Measurements from ENCODE around the gene ULBP2.
A peak's percentile ranks its signal among the peaks of the same experiment; 100 is the strongest.

The ULBP2 gene

DNA sequence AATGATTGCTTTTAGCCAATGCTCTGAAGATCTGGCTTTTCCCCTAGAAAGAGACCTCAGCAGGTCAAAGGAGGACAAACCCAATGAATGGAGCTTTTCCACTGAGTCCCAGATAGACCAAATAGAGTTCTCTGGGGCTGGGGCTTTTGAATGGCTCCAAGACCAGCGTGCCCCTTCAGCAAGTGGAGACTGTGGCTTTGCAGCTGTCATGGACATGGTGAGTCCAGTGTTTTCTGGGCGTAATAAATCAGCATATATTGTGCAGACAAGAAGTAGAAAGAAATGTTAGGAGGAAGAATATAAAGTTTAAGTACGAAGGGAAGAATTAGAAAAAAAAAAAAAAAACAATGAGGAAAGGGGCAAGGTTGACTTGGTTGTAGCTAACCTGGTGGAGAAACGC, 50.0 kb downstream of the ULBP2 start:
- H2AFZ ChIP-seq (ENCODE audit: low read length), result no peak overlapping the region
- DNase-seq (ENCODE audit: low spot score), result no peak
- H3K4me2 ChIP-seq (ENCODE audit: insufficient read depth, low read length, poor library complexity, severe bottlenecking), result no peak overlapping the region
- H3K9ac ChIP-seq (ENCODE audit: low read depth, low read length, poor library complexity), result no peak overlapping the region
- peaks cover 1% of the 10 kb centered on the region for H3K79me1 ChIP-seq (ENCODE audit: low read depth, low read length)
- H4K91ac ChIP-seq (ENCODE audit: low read depth, low read length, poor library complexity), result no peak overlapping the region
- H2AK5ac ChIP-seq (ENCODE audit: low read depth, low read length), result no peak overlapping the region
- H3K18ac ChIP-seq (ENCODE audit: low read length), result no peak overlapping the region
- H3K9me3 ChIP-seq (replicated peaks in 1 of 2; ENCODE audit: control insufficient read depth in 2 of 2, insufficient read depth in 1 of 2, low read depth in 1 of 2, low read length in 2 of 2), result peaks cover 11 to 26% of the 10 kb centered on the region in 2 donors
- H3K14ac ChIP-seq (ENCODE audit: low read length), result no peak overlapping the region
- H2BK15ac ChIP-seq (ENCODE audit: low read length), result no peak overlapping the region
- H3K27ac ChIP-seq (replicated peaks; ENCODE audit: low read length), result no peak overlapping the region
- H2BK120ac ChIP-seq (ENCODE audit: low read depth, low read length), result no peak overlapping the region
- H2BK5ac ChIP-seq (ENCODE audit: low read length), result no peak overlapping the region
- WGBS, 2 donors (ENCODE audit: extremely low coverage in 2 of 2, insufficient read length in 2 of 2, insufficient replicate concordance in 1 of 2), result 100% methylated on average over 1 of the region's 4 CpGs
- no peak overlapping the region for H2BK12ac ChIP-seq (ENCODE audit: low read length)
- H3K27me3 ChIP-seq (ENCODE audit: control insufficient read depth in 3 of 3, insufficient read depth in 3 of 3, low read depth in 1 of 3, low read length in 3 of 3), result peaks cover 33 to 76% (median 61%) of the 10 kb centered on the region in 3 experiments
- H3K23ac ChIP-seq (ENCODE audit: low read depth, low read length, poor library complexity), result no peak overlapping the region
- H4K8ac ChIP-seq (ENCODE audit: low read depth, low read length), result no peak overlapping the region
- H3K36me3 ChIP-seq (replicated peaks in 1 of 2; ENCODE audit: control insufficient read depth in 2 of 2, insufficient read depth in 2 of 2, low read length in 2 of 2), result no peaks in the 10 kb centered on the region
- H3K4me3 ChIP-seq (ENCODE audit: low read length in 2 of 2), result no peak overlapping the region
- H3K4me1 ChIP-seq (ENCODE audit: control insufficient read depth in 2 of 2, insufficient read depth in 1 of 2, low read depth in 1 of 2, low read length in 2 of 2), result peaks cover 5 to 10% of the 10 kb centered on the region in 2 donors
- H3K4ac ChIP-seq (ENCODE audit: low read length), result no peak overlapping the region

DNA sequence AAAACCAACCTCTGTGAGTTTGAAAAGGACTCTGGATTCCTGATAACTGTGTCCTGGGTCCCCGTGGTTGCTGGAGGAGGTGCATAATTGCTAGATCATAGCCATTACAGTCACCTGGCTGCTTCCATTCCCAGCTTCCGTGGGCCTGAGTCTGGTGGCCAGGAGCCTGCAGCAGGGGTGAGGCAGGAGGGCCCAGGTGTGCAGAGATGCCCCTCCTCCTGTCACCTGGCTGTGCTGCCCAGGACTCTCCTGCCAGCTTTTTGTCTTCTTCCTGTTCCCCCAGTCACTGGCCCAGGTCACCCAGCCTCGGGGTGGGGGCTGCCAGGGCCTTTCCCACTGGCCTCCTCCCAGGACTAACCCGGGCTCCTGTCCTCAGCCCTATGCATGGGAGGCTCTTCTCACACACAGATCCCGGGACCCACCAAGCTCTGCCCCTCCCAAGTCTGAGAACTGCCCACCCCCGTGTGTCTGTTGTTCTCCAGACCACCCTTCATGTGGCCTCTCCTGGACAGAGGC, 53.5 kb downstream of the ULBP2 start:
- Histone ChIP-seq H3K4me1 (ENCODE audit: control insufficient read depth in 2 of 2, insufficient read depth in 1 of 2, low read depth in 1 of 2, low read length in 2 of 2) (peaks cover 5 to 6% of the 10 kb centered on the region in 2 donors), H2BK120ac (ENCODE audit: low read depth, low read length) (no peak overlapping the region), H3K14ac (ENCODE audit: low read length) (no peak overlapping the region), H3K4me2 (ENCODE audit: insufficient read depth, low read length, poor library complexity, severe bottlenecking) (no peak overlapping the region), H2BK12ac (ENCODE audit: low read length) (no peak overlapping the region), H3K9me3 (replicated peaks in 1 of 2; ENCODE audit: control insufficient read depth in 2 of 2, insufficient read depth in 1 of 2, low read depth in 1 of 2, low read length in 2 of 2) (peaks cover 0 to 8% of the 10 kb centered on the region in 2 donors), H2BK15ac (ENCODE audit: low read length) (no peak overlapping the region), H3K9ac (ENCODE audit: low read depth, low read length, poor library complexity) (no peak overlapping the region), H3K79me1 (ENCODE audit: low read depth, low read length) (peaks cover 1% of the 10 kb centered on the region), H3K27ac (replicated peaks; ENCODE audit: low read length) (no peak overlapping the region), H3K36me3 (replicated peaks in 1 of 2; ENCODE audit: control insufficient read depth in 2 of 2, insufficient read depth in 2 of 2, low read length in 2 of 2) (peaks cover 3 to 13% of the 10 kb centered on the region in 2 donors), H3K23ac (ENCODE audit: low read depth, low read length, poor library complexity) (peak overlapping the region; percentile 65), H3K18ac (ENCODE audit: low read length) (no peak overlapping the region), H4K8ac (ENCODE audit: low read depth, low read length) (no peak overlapping the region), H2AFZ (ENCODE audit: low read length) (no peak overlapping the region), H3K27me3 (ENCODE audit: control insufficient read depth in 3 of 3, insufficient read depth in 3 of 3, low read depth in 1 of 3, low read length in 3 of 3) (peaks cover 13 to 42% (median 31%) of the 10 kb centered on the region in 3 experiments), H3K4ac (ENCODE audit: low read length) (no peak overlapping the region), H2BK5ac (ENCODE audit: low read length) (no peak overlapping the region), H4K91ac (ENCODE audit: low read depth, low read length, poor library complexity) (no peak overlapping the region), H3K4me3 (ENCODE audit: low read length in 2 of 2) (no peak overlapping the region), H2AK5ac (ENCODE audit: low read depth, low read length) (no peak overlapping the region)
- no peak for DNase-seq (ENCODE audit: low spot score)
- no CpG with 5 or more reads among the region's 6 CpGs for WGBS, 2 donors (ENCODE audit: extremely low coverage in 2 of 2, insufficient read length in 2 of 2, insufficient replicate concordance in 1 of 2)

DNA sequence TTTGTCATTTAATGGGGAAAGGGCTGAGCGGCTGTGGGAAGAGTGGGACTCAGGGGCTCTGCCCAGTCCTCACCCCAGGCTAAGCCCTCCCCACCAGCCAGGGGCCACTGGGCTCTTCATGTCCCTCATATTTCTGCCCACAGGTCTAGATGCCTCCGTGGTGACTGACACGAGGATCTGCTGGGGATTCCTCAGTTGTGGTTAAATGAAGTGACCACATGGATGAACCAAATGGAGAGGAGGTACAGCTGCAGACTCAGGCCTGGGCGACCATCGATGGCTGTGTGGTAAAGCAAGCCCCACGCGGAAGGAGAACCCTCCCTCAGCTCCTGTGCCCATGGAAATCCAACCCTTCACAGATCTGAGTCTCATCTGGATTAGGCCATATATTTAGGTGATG, 54.2 kb downstream of the ULBP2 start:
- H4K91ac ChIP-seq (ENCODE audit: low read depth, low read length, poor library complexity), result no peak overlapping the region
- no peak overlapping the region for H2BK120ac ChIP-seq (ENCODE audit: low read depth, low read length)
- H2BK15ac ChIP-seq (ENCODE audit: low read length), result no peak overlapping the region
- H3K9me3 ChIP-seq (replicated peaks in 1 of 2; ENCODE audit: control insufficient read depth in 2 of 2, insufficient read depth in 1 of 2, low read depth in 1 of 2, low read length in 2 of 2), result peaks cover 0 to 8% of the 10 kb centered on the region in 2 donors
- no peak overlapping the region for H4K8ac ChIP-seq (ENCODE audit: low read depth, low read length)
- H3K23ac ChIP-seq (ENCODE audit: low read depth, low read length, poor library complexity), result peak overlapping the region; percentile 65
- no peak overlapping the region for H3K27ac ChIP-seq (replicated peaks; ENCODE audit: low read length)
- peaks cover 1% of the 10 kb centered on the region for H3K79me1 ChIP-seq (ENCODE audit: low read depth, low read length)
- no peak overlapping the region for H2AK5ac ChIP-seq (ENCODE audit: low read depth, low read length)
- H2AFZ ChIP-seq (ENCODE audit: low read length), result no peak overlapping the region
- WGBS, 2 donors (ENCODE audit: extremely low coverage in 2 of 2, insufficient read length in 2 of 2, insufficient replicate concordance in 1 of 2), result no CpG with 5 or more reads among the region's 7 CpGs
- DNase-seq (ENCODE audit: low spot score), result no peak
- H2BK5ac ChIP-seq (ENCODE audit: low read length), result no peak overlapping the region
- H3K4me1 ChIP-seq (ENCODE audit: control insufficient read depth in 2 of 2, insufficient read depth in 1 of 2, low read depth in 1 of 2, low read length in 2 of 2), result peaks cover 1 to 4% of the 10 kb centered on the region in 2 donors
- no peak overlapping the region for H2BK12ac ChIP-seq (ENCODE audit: low read length)
- no peak overlapping the region for H3K14ac ChIP-seq (ENCODE audit: low read length)
- H3K4ac ChIP-seq (ENCODE audit: low read length), result no peak overlapping the region
- no peak overlapping the region for H3K4me2 ChIP-seq (ENCODE audit: insufficient read depth, low read length, poor library complexity, severe bottlenecking)
- no peak overlapping the region for H3K4me3 ChIP-seq (ENCODE audit: low read length in 2 of 2)
- H3K9ac ChIP-seq (ENCODE audit: low read depth, low read length, poor library complexity), result no peak overlapping the region
- no peak overlapping the region for H3K18ac ChIP-seq (ENCODE audit: low read length)
- H3K27me3 ChIP-seq (ENCODE audit: control insufficient read depth in 3 of 3, insufficient read depth in 3 of 3, low read depth in 1 of 3, low read length in 3 of 3), result peaks cover 7 to 35% (median 24%) of the 10 kb centered on the region in 3 experiments
- H3K36me3 ChIP-seq (replicated peaks in 1 of 2; ENCODE audit: control insufficient read depth in 2 of 2, insufficient read depth in 2 of 2, low read length in 2 of 2), result peaks cover 3 to 20% of the 10 kb centered on the region in 2 donors
